Non-pigmented ciliary epithelial cell (primary cell): Measurements from ENCODE around the gene IQGAP2.
"Not testable (repeated sequence)": the region's sequence is repeated elsewhere in the genome, so short reads cannot be mapped to it uniquely, and the experiment has no call there.

Source experiments
- DNase-seq: peaks from one replicate; pipeline ENCODE4 v3.0.0-alpha.2; 2010; ENCODE audit warnings: low read depth

Gene IQGAP2

GRCh38 chr5:76718381-76718832, 315.3 kb downstream of the IQGAP2 start:
- no peak for DNase-seq

GRCh38 chr5:76718880-76719279, 315.8 kb downstream of the IQGAP2 start:
- no peak for DNase-seq

DNA sequence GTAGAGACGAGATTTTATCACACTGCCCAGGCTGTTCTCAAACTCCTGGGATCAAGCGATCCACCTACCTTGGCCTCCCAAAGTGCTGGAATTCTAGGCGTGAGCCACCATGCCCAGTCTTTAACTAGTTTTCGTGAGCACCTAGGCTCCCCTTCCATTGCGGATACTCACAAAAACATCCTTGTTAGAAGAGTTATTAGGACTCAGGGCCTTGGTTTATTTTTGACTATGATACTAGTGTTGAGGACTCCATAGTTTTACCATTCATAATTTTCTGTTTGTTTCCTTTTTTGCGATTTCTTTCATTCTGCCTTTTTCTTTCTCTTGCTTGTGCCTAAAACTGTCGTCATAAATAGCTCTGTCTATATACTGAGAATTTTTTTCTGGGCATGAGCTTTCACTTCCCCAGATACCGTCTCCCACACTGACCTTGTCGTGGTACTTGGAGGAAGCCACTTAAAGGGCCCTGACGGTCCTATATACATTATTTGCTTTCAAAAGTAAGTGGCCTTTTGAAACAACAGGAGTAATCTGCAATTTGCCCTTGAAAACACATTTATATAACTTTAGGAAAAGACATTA, 318.0 kb downstream of the IQGAP2 start:
- DNase-seq: no peak

- DNase-seq: no peak
These were observed 320.2 kb downstream of the IQGAP2 start for GRCh38 chr5:76723266-76723665.

DNA sequence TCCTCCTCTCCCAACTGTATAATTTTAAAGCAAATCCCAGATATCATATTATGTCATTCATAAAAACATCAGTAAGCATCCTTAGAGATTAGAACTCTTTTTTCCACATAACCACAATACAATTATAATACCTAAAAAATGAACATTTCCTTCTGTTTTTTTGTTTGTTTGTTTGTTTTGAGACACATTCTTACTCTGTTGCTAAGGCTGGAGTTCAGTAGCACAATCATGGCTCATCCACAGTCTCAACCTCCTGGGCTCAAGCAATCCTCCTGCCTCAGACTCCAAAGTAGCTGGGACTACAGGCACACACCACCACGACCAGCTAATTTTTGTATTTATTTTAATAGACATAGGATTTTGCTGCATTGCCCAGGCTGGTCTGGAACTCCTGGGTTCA, 320.8 kb downstream of the IQGAP2 start:
- no peak for DNase-seq

GRCh38 chr5:76724871-76725270, 321.8 kb downstream of the IQGAP2 start:
- DNase-seq: peak; percentile 81

DNA sequence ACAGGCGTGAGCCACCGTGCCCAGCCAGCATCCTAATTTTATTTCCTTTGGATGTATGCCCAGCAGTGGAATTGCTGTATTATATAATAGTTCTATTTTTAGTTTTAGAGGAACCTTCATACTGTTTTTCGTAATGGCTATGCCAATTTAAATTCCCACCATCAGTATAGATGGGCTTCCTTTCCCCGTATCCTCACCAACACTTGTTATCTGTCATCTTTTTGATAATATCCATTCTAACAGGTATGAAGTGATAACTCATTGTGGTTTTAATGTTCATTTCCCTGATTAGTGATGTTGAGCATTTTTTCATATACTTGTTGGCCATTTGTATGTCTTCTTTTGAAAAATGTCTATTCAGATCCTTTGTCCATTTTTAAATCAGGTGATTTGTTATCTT, 325.9 kb downstream of the IQGAP2 start:
- DNase-seq: no peak

DNA sequence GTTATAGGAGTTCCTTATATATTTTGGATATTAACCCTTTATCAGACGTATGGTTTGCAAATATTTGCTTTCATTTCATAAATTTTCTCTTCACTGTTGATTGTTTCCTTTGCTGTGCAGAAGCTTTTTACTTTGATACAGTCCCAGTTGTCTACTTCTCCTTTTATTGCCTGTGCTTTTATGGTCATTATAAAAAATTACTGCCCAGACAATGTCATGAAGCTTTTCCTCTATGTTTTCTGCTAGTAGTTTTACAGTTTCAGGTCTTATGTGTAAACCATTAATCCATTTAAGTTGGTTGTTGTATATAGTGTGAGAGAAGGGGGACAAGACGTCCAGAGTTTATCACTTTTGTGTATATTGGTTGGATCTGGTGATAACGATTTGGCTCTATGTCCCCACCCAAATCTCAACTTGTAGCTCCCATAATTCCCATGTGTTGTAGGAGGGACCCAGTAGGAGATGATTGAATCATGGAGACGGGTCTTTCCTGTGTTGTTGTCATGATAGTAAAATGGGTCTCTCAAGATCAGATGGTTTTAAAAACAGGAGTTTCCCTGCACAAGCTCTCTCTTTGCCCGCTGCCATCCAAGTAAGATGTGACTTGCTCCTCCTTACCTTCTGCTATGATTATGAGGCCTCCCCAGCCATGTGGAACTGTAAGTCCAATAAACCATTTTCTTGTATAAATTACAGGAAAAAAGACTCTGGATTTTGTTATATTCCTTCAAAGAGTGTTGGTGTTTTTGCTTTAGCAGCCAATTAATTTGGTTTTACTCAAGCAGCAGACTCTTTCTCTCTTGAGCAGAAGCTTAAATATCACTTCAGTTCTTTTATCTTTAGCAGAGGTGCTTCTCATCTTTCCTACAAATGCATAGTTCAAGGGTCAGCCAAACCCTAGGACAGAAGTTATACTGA, 326.5 kb downstream of the IQGAP2 start:
- DNase-seq: no peak

DNA sequence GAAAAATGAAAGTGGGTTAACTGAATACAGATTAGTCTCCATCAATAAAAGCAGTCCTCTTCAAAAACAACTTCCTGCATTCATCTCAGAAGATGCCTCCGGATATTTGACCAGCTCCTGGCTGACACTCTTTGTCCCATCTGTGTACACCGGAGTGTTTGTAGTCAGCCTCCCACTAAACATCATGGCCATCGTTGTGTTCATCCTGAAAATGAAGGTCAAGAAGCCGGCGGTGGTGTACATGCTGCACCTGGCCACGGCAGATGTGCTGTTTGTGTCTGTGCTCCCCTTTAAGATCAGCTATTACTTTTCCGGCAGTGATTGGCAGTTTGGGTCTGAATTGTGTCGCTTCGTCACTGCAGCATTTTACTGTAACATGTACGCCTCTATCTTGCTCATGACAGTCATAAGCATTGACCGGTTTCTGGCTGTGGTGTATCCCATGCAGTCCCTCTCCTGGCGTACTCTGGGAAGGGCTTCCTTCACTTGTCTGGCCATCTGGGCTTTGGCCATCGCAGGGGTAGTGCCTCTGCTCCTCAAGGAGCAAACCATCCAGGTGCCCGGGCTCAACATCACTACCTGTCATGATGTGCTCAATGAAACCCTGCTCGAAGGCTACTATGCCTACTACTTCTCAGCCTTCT, 329.4 kb downstream of the IQGAP2 start:
- DNase-seq: no peak

GRCh38 chr5:76733049-76733417, 329.9 kb downstream of the IQGAP2 start:
- no peak for DNase-seq

DNA sequence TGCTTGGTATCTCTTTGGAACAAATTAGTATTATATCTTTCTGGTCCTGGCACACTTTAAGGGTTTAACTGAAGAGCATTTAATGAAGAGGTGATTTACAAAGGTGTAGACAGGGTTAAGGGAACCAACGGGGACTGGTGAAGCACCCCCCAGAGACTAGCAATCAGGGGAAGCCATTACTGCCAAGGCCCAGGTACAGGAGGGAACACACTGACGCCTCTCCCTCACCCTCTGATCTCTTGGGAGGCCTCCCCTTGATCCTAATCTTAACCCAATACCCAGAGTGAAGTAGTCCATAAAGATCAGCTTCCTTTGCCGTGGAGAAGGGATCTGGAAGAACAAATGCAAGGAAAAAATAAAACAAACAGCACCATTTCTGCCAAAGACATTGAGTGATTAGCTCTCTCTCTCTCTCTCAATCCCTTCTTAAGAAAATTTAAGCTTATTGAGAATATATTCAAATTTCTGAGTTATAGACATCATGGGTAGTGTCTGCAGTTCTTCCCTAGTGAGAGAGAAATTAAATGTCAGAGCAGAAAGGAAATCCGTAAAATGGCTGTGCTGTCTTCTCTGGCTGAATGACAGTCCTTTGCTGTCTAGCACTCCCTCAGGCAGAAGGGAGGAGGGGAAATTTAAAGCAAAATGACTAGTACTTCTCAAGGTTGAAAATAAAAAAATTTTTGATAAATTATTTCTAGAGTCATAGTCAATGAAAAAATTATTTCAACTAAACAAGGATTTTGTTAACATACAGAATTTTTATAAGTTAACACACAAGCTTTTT, 332.9 kb downstream of the IQGAP2 start:
- no peak for DNase-seq

DNA sequence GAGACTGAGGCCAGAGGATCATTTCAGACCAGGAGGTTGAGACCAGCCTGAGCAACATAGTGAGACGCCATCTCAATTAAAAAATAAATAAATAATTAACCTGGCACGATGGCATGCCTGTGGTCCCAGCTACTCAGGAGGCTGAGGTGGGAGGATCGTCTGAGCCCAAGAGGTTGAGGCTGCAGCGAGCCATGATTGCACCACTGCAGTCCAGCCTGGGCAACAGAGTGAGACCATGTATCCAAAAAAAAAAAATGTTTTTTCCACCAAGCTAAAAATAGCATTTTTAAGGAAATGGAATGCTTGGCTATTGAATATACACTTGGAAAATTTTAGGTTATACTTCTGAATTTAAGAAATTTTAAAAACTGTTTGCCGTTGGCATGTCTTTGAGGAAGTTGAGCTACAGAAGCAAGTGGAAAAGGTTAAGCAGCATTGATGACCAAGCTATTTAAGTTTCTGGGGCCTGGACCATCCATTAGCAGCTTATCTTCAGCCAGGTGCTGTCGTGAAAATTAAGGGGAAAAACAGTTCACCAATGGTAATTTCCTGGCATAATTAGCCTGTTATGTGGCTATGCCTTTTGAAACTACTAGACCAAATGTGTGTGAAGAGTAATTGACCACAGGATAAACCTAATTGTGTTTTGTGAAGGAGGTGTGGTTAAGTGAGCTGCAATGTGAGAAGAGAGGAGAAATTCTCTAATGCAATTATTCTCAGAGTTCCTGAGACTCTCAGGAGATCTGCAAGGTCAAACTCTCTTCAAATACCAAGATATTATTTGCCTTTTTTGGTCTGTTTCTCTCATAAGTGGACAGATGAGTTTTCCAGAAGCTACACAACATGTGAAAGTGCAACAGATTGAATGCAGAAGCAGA, 333.8 kb downstream of the IQGAP2 start:
- no peak for DNase-seq

DNA sequence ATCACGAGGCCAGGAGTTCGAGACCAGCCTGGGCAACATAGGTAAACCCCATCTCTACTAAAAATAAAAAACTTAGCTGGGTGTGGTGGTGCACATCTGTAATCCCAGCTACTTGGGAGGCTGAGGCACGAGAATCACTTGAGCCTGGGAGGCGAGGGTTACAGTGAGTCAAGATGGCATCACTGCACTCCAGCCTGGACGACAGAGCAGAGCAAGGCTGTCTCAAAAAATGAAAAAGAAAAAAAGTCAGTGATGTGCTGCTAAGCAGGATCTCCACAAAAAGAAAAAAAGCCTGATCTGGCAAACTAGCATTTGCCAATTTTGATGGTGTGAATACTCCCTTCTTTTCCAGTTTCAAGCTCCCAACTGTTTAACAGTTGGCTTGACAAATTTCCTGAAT, 334.8 kb downstream of the IQGAP2 start:
- DNase-seq: no peak

- not testable (repeated sequence) for DNase-seq
These were observed 338.4 kb downstream of the IQGAP2 start for GRCh38 chr5:76741506-76741905.

DNA sequence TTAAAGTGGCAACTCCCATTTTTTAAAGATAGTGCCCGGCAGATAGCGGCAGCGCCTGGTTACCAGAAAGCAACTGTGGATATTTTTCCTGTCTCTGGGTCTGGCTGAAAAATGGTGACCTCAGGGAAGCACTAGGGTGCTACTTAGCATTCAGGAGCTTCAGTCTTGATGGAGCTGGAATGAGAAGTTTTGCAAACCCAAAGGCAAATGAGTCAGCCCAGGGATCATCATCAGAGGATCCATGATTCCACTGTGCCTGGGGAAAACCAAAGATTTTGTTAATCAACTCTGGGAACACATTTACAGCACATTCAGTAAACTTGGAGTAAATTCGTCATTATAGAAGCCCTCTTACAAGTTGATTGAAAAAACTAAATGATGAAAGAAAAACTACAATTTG, 339.5 kb downstream of the IQGAP2 start:
- no peak for DNase-seq

DNA sequence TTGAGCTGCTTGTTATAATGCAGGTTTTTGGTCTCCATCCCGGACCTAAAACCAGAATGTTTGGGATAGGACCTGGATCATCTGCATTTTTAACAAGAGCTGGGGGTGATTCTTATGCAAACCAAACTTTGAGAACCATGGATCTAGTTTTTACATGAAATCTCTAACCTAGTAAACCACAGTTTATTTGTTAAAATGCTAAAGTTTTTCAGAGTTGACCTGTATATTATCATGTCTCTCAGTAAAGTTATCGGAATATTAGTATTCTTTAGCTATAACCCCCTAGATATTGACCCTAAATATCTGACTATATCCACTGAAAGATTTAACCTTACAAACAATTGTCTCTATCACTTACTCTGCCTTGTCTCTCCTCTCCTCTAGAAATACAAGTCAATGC, 341.5 kb downstream of the IQGAP2 start:
- DNase-seq: no peak

DNA sequence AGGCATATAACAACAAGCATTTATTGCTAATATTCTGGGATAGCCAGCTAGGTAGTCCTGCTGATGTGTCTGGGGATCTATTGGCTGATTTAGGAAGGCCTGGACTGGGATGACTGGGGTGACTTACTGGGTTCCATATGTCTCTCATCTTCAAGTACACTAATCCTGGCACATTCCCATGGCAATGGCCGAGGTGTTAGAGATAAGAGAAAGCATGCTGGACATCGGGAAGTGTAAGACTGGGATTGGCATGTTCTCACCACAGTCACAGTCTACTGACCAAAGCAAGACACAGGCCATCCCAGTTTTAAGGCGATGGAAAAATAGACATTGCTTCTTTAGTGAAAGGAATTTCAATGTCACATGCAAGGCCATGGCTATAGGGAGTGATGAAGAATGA, 342.6 kb downstream of the IQGAP2 start:
- DNase-seq: no peak

GRCh38 chr5:76746677-76747076, 343.6 kb downstream of the IQGAP2 start:
- no peak for DNase-seq

GRCh38 chr5:76747706-76748105, 344.6 kb downstream of the IQGAP2 start:
- DNase-seq: no peak

DNA sequence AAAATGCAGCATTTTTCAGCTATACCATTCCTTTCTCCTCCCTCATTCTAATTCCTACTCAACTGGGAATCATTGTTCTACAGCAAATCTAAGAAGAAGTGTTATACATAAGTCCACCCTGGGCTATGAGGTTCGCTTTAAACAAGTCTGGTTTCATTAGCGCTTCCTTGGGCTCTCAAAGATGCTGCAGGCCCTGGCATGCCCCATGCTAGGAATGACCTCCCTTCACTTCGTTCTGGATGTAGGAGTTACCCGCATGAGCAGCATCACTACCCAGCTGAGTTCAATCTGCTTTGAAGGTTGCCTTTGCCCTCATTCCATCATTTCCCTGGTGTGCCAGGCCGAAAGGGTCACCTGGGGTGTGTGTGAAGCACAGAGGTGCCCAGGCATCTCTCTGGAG, 348.2 kb downstream of the IQGAP2 start:
- no peak for DNase-seq

DNA sequence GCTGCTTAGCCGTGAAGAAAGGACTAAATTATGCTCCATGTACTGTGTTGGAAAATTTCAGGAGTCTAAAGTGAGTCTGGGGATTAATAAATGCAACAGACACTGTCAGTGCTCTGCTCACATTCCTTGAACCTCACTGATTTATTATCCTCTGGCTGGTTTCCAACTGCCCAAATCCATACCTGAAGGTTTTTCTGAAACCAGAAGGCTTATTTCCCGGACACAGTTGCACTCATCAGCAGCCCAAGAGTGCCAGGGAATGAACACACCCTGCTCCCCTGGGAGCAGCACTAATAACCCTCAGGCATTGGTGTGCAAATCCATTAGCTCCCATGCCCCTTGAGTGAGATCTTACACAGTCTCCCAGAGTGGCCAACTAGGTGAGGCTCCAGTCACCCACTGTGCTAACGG, 351.6 kb downstream of the IQGAP2 start:
- DNase-seq: no peak
